Muscle of leg (tissue), 11 donors: ENCODE results near the gene KBTBD13. TPM values are rescaled to one million over a fixed set of nuclear protein-coding genes. Genes with fewer than 3 reads are reported as not detected.
"Not testable (repeated sequence)": the region's sequence is repeated elsewhere in the genome, so short reads cannot be mapped to it uniquely, and the experiment has no call there.

Source experiments
- DNase-seq: peaks from one replicate; pipeline ENCODE4 v3.0.0; 2013
- H3K27ac ChIP-seq: one replicate; pipeline ENCODE4 v1.5.1; 2013; ENCODE audit warnings: mild to moderate bottlenecking, low read length, control low read depth
- H3K27me3 ChIP-seq: one replicate; pipeline ENCODE4 v1.6.1; 2013; ENCODE audit warnings: low read length; ENCODE audit not compliant: control insufficient read depth, insufficient read depth
- H3K36me3 ChIP-seq: one replicate; pipeline ENCODE4 v1.6.1; 2013; ENCODE audit warnings: low read length; ENCODE audit not compliant: control insufficient read depth, insufficient read depth
- H3K4me1 ChIP-seq: one replicate; pipeline ENCODE4 v1.6.1; 2013; ENCODE audit warnings: low read length; ENCODE audit not compliant: control insufficient read depth, insufficient read depth
- H3K4me3 ChIP-seq: one replicate; pipeline ENCODE4 v1.5.1; 2013; ENCODE audit warnings: low read length, control low read depth
- H3K9me3 ChIP-seq: replicated peaks from 2 replicates; pipeline ENCODE4 v1.6.1; 2013; ENCODE audit warnings: low read depth, low read length; ENCODE audit not compliant: control insufficient read depth
- WGBS: methylation state at CpG from one replicate; pipeline ENCODE4 v1.1.5; 2013; ENCODE audit warnings: missing lambda C conversion rate; ENCODE audit not compliant: insufficient coverage; 5-methylcytosine and 5-hydroxymethylcytosine counted together
- polyA plus RNA-seq, 8 donors: library from polyadenylated mRNA; unstranded; fragments of 120-200 nt; gene quantifications; one replicate each; pipeline versions ENCODE4 v1.2.1 to v1.2.3, GENCODE V29; 2013; ENCODE audit warnings: inconsistent platforms in 1 of 8, low replicate concordance in 1 of 8; ENCODE audit not compliant: insufficient read length in 8 of 8, insufficient read depth in 1 of 8
- total RNA-seq: library from RNA; stranded (reverse); fragments of 120-200 nt; gene quantifications from one replicate; pipeline ENCODE4 v1.2.4, GENCODE V29; 2013

The KBTBD13 gene
- total and polyA plus RNA-seq, 9 donors: 0.48 to 2.5 (median 1.6) TPM

GRCh38 chr15:65034719-65035118, 41.8 kb upstream of the KBTBD13 start:
- DNase-seq: no peak
- Histone ChIP-seq H3K4me3 (no peak overlapping the region), H3K9me3 (no peaks in the 10 kb centered on the region), H3K4me1 (no peaks in the 10 kb centered on the region), H3K27me3 (peaks cover 3% of the 10 kb centered on the region), H3K36me3 (no peaks in the 10 kb centered on the region), H3K27ac (no peak overlapping the region)
- 100% methylated on average over 3 of the region's 11 CpGs for WGBS

DNA sequence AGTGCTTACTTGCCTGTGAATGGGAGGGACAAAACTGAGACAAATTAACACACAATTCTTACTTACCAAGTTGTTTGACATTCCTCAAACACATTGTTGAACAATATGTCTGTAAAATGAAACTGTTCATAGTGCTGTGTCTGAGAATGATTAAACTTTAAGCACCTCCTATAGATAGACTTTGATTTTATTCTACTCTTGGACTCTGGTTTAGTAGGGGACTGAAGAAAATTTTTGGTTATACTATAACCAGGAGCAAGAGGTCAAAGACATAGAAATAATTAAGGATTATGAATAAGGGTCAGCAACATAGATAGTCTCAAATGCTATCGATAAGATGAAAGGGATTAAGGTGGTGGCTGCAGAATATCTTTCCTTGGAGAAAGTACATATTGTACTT, 39.2 kb upstream of the KBTBD13 start:
- H3K27me3 ChIP-seq: no peaks in the 10 kb centered on the region
- H3K4me3 ChIP-seq: no peak overlapping the region
- no peaks in the 10 kb centered on the region for H3K4me1 ChIP-seq
- no peaks in the 10 kb centered on the region for H3K9me3 ChIP-seq
- no peak overlapping the region for H3K27ac ChIP-seq
- WGBS: no CpG with 5 or more reads among the region's 1 CpG
- no peak for DNase-seq
- no peaks in the 10 kb centered on the region for H3K36me3 ChIP-seq

DNA sequence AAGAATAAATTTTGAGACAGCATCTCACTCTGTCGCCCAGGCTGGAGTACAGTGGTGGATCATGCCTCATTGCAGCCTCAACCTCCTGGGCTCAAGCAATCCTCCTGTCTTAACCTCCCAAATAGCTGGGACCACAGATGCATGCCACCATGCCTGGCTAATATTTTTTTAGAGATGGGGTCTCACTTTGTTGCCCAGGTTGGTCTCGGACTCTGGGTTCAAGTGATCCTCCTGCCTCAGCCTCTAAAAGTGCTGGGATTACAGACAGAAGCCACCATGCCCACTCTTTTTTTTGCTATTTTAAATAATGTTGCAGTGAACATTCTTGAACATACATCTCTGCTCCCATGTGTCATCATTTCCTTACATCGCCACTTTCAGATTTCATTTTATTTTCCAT, 38.1 kb upstream of the KBTBD13 start:
- 89% methylated on average over 1 of the region's 3 CpGs for WGBS
- DNase-seq: no peak
- H3K36me3 ChIP-seq: no peaks in the 10 kb centered on the region
- H3K4me1 ChIP-seq: peaks cover 4% of the 10 kb centered on the region
- H3K27me3 ChIP-seq: no peaks in the 10 kb centered on the region
- no peaks in the 10 kb centered on the region for H3K9me3 ChIP-seq
- no peak overlapping the region for H3K4me3 ChIP-seq
- no peak overlapping the region for H3K27ac ChIP-seq

DNA sequence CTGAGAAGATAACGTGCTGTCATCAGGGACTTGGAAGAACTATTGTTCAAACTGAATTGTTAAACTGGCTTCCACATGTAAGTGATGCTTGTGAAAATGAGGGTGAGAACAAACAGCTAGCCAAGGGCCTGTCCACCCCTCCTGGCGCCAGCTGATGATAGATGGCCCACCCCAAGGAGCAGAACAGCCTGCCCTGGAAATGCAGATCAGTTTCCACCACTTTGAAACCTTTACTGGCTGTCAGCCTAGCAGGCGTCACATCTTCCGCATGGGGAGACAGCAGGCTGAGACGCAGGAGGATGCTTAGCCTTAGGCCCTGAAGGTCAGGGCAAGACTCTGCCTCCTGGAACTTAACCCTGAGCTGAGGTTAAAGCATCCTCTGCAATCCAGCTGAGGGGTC, 37.7 kb upstream of the KBTBD13 start:
- WGBS: 34% methylated on average over 3 of the region's 5 CpGs
- H3K4me3 ChIP-seq: no peak overlapping the region
- H3K27me3 ChIP-seq: no peaks in the 10 kb centered on the region
- H3K4me1 ChIP-seq: peaks cover 4% of the 10 kb centered on the region
- H3K9me3 ChIP-seq: no peaks in the 10 kb centered on the region
- no peak overlapping the region for H3K27ac ChIP-seq
- H3K36me3 ChIP-seq: no peaks in the 10 kb centered on the region
- DNase-seq: no peak

DNA sequence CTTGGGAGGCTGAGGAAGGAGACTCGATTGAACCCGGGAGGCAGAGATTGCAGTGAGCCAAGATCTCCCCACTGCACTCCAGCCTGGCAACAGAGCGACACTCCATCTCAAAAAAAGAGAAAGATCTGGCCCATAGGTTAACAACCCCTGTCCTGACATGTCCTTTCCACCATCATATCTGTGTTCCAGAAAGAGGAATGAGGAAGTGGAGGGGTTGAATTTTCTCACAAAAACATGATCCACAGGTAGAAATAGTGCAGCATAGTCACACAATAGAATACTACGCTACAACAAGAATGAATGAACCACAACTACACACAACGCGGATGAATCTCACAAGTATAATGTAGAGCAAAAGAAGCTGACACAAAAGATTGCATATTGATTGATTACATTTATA, 36.1 kb upstream of the KBTBD13 start:
- DNase-seq: no peak
- Histone ChIP-seq H3K4me3 (no peak overlapping the region), H3K36me3 (no peaks in the 10 kb centered on the region), H3K27me3 (no peaks in the 10 kb centered on the region), H3K27ac (no peak overlapping the region), H3K4me1 (peaks cover 12% of the 10 kb centered on the region), H3K9me3 (no peaks in the 10 kb centered on the region)
- no CpG with 5 or more reads among the region's 6 CpGs for WGBS

DNA sequence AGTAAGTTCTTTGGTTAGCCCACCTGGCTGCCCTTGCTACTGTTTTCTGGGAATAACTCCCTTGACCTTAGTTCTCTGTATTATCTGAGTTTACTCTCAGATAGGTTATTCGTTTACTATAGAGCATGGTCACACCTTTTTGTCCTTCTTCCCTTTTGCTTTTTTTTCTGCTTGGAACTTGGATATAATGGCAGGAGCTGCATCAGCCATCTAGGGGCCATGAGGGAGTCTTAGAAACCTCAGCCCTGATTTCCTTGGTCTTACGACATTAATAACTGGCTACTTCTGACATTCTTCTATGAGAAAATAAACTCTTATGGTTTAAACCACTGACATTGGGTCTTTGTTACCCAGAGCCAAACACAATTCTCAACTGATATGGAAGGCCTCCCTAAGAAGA, 34.8 kb upstream of the KBTBD13 start:
- no peak overlapping the region for H3K27ac ChIP-seq
- H3K36me3 ChIP-seq: no peaks in the 10 kb centered on the region
- no CpG with 5 or more reads among the region's 2 CpGs for WGBS
- no peaks in the 10 kb centered on the region for H3K9me3 ChIP-seq
- DNase-seq: no peak
- peaks cover 13% of the 10 kb centered on the region for H3K4me1 ChIP-seq
- H3K4me3 ChIP-seq: no peak overlapping the region
- no peaks in the 10 kb centered on the region for H3K27me3 ChIP-seq

DNA sequence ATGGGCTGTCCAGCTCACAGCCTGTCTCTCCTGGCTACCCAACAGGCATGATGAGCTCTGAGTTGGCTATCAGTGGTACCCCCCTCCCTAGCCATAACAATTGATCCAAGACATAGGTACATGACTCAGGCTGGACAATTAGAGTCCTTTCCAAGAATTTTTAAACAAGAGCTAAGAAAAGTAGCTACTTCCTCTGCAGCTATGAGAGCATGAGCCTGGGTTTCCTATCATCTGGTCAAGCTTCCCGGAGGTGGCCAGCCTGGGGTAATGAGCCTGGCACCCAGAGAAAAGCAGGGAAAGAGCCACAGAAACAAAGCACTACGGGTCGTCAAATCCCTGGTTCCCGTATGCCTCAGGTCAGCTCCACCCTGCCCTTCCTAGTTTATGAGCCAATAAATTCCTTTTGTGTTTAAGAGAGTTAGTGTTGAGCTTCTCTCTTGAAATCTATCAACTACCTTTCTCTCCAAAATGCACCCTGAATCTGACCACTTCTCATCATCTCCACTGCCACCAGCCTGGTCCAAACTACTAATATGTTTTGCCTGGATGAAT, 33.7 kb upstream of the KBTBD13 start:
- Histone ChIP-seq H3K27ac (no peak overlapping the region), H3K27me3 (no peaks in the 10 kb centered on the region), H3K4me3 (no peak overlapping the region), H3K36me3 (no peaks in the 10 kb centered on the region), H3K9me3 (no peaks in the 10 kb centered on the region), H3K4me1 (peaks cover 13% of the 10 kb centered on the region)
- 14% methylated on average over 1 of the region's 4 CpGs for WGBS
- DNase-seq: no peak

GRCh38 chr15:65044218-65044617, 32.3 kb upstream of the KBTBD13 start:
- WGBS: 76% methylated on average over 3 of the region's 5 CpGs

GRCh38 chr15:65044724-65045481, 31.6 kb upstream of the KBTBD13 start, which contains the start of gene SLC51B:
Gene SLC51B (plus strand): TSS chr15:65045387. CDS start chr15:65050005, 4,618 bp downstream.
- Histone ChIP-seq H3K4me3 (no peak within 1 kb of the TSS), H3K9me3 (no peaks in the 10 kb centered on the region), H3K27ac (peak within 1 kb of the TSS; percentile 78), H3K36me3 (no peaks in the 10 kb centered on the region), H3K27me3 (no peaks in the 10 kb centered on the region), H3K4me1 (peaks cover 24% of the 10 kb centered on the region)
- 57% methylated on average over 4 of the region's 7 CpGs for WGBS
- DNase-seq: peak; percentile 78

More at GRCh38 chr15:65044218-65044617, 32.3 kb upstream of the KBTBD13 start:
- H3K9me3 ChIP-seq, H3K27ac ChIP-seq, H3K36me3 ChIP-seq, DNase-seq, H3K27me3 ChIP-seq, H3K4me3 ChIP-seq: not testable (repeated sequence)
- H3K4me1 ChIP-seq: peaks cover 18% of the 10 kb centered on the region

- H3K27ac ChIP-seq: no peak overlapping the region
- peaks cover 32% of the 10 kb centered on the region for H3K4me1 ChIP-seq
- no CpG with 5 or more reads among the region's 2 CpGs for WGBS
- peaks cover under 1% of the 10 kb centered on the region for H3K36me3 ChIP-seq
- no peak overlapping the region for H3K4me3 ChIP-seq
- no peaks in the 10 kb centered on the region for H3K27me3 ChIP-seq
- no peaks in the 10 kb centered on the region for H3K9me3 ChIP-seq
- no peak for DNase-seq
These were observed 28.3 kb upstream of the KBTBD13 start for GRCh38 chr15:65048241-65048640.
